Esophagus mucosa (tissue), 1 donor: ENCODE results near the gene RHOT1. TPM values are rescaled to one million over a fixed set of nuclear protein-coding genes. Genes with fewer than 3 reads are reported as not detected.

Experiments
- ATAC-seq: fragments of 200-7000 bp; cut with Tn5 transposase; one replicate; pipeline ENCODE4 v1.9.1; 2020
- total RNA-seq: library from RNA; stranded (reverse); gene quantifications from one replicate; pipeline ENCODE4 v1.2.4, GENCODE V29; 2023
- donor health status: DM: yes; HTN: yes; CAD: no.

RHOT1 gene
- total RNA-seq, 1 donor from 2014 or later = 16.2 TPM

GRCh38 chr17:32274643-32275042, 132.3 kb downstream of the RHOT1 start:
- no peak for ATAC-seq

Other genes starting within 250 kb of the RHOT1 start
- 39.9 TPM for gene UTP6, start 240.8 kb upstream of the RHOT1 start, total RNA-seq
- 16.4 TPM for gene SUZ12, start 205.5 kb upstream of the RHOT1 start, total RNA-seq
- 4.4 TPM for gene LRRC37B, start 135.1 kb upstream of the RHOT1 start, total RNA-seq
- 0.08 TPM for gene RHBDL3, start 123.3 kb downstream of the RHOT1 start, total RNA-seq
- gene C17orf75, start 199.7 kb downstream of the RHOT1 start, total RNA-seq = 11.6 TPM
- gene ZNF207, start 207.7 kb downstream of the RHOT1 start, total RNA-seq = 131 TPM